CD4-positive, alpha-beta T cell (primary cell): ENCODE measurements around the gene CUL9. TPM values are rescaled to one million over a fixed set of nuclear protein-coding genes. Genes with fewer than 3 reads are reported as not detected.
A peak's percentile ranks its signal among the peaks of the same experiment; 100 is the strongest.

Source experiments
- ATAC-seq: fragments of 200-7000 bp; cut with Tn5 transposase; one replicate; pipeline ENCODE4 v1.10.0; 2022; ENCODE audit warnings: mild to moderate bottlenecking; ENCODE audit not compliant: poor library complexity
- CTCF ChIA-PET: fragments of 350-600 bp; sonication (Branson Sonifier 250); formaldehyde crosslinking; loops from one replicate; lab custom pipeline; 2021; ENCODE audit warnings: antibody characterized with exemption, inconsistent platforms; lab: Charles Lee
- POLR2A ChIA-PET: fragments of 350-600 bp; sonication (Branson Sonifier 250); formaldehyde crosslinking; loops from one replicate; lab custom pipeline; 2021; ENCODE audit warnings: antibody characterized with exemption, inconsistent platforms; lab: Charles Lee
- DNase-seq, 14 experiments: peaks; one replicate each; pipeline ENCODE4 v3.0.0-alpha.2; 2013 to 2020; ENCODE audit warnings: mixed read lengths in 2 of 14
- H3K27ac ChIP-seq, 2 donors: one replicate each; pipeline versions ENCODE4 v1.5.1 to v1.7.0; 2013; ENCODE audit warnings: low read length in 2 of 2, low read depth in 1 of 2, mild to moderate bottlenecking in 1 of 2
- H3K27me3 ChIP-seq, 2 experiments: 1 replicate in 1 of 2; 2 replicates in 1 of 2; pipeline versions ENCODE4 v1.6.1 to v1.7.0; 2013; ENCODE audit warnings: low read length in 2 of 2, control low read depth in 1 of 2, mild to moderate bottlenecking in 1 of 2, moderate library complexity in 1 of 2; ENCODE audit not compliant: insufficient read depth in 2 of 2, control insufficient read depth in 1 of 2
- H3K36me3 ChIP-seq: one replicate; pipeline ENCODE4 v1.6.1; 2013; ENCODE audit warnings: low read length, control low read depth; ENCODE audit not compliant: insufficient read depth
- H3K4me1 ChIP-seq: one replicate; pipeline ENCODE4 v1.6.1; 2013; ENCODE audit warnings: low read length, control low read depth; ENCODE audit not compliant: insufficient read depth
- H3K4me3 ChIP-seq: one replicate; pipeline ENCODE4 v1.5.1; 2013; ENCODE audit warnings: mild to moderate bottlenecking, low read length, moderate library complexity
- H3K9me3 ChIP-seq, 2 experiments: 1 replicate in 1 of 2; 2 replicates in 1 of 2; pipeline versions ENCODE4 v1.6.1 to v1.7.0; 2013; ENCODE audit warnings: low read length in 2 of 2, mild to moderate bottlenecking in 2 of 2, control low read depth in 1 of 2, moderate library complexity in 1 of 2; ENCODE audit not compliant: control insufficient read depth in 1 of 2, insufficient read depth in 1 of 2
- H3K27ac Mint-ChIP-seq: one replicate; pipeline ENCODE4 v1.8.0; 2020; ENCODE audit warnings: mixed read lengths
- H3K27me3 Mint-ChIP-seq: one replicate; pipeline ENCODE4 v1.8.0; 2021; ENCODE audit warnings: mixed read lengths
- H3K36me3 Mint-ChIP-seq: one replicate; pipeline ENCODE4 v1.8.0; 2021; ENCODE audit warnings: low read depth, mixed read lengths
- H3K4me1 Mint-ChIP-seq: one replicate; pipeline ENCODE4 v1.8.0; 2021; ENCODE audit warnings: low read depth, mixed read lengths
- H3K4me3 Mint-ChIP-seq: one replicate; pipeline ENCODE4 v1.8.0; 2020; ENCODE audit warnings: mild to moderate bottlenecking, mixed read lengths
- H3K9me3 Mint-ChIP-seq: one replicate; pipeline ENCODE4 v1.8.0; 2020; ENCODE audit warnings: mixed read lengths
- intact Hi-C, 2 experiments: fragments of 100-400 bp; cut with DNase I in 1 of 2; cut with micrococcal nuclease in 1 of 2; formaldehyde crosslinking; loops; one replicate each; pipeline versions ENCODE4 v1.15.1 to v1.9.0; 2023 to 2025; cut with DNase I, micrococcal nuclease
- total RNA-seq, 174 experiments: library from RNA in 2 of 174; stranded (reverse) in 2 of 174; gene quantifications; one replicate each; pipeline ENCODE4 v1.2.3 and lab custom pipeline; 2021 to 2026
- TF ChIP-seq, protein P1 (sequence below): fragments of 200-600 bp; IDR thresholded peaks from one replicate; pipeline ENCODE4 v1.8.0; 2022; ENCODE audit warnings: antibody characterized with exemption, mild to moderate bottlenecking

The CUL9 gene
- total RNA-seq, 2 experiments from 2014 or later, result 75.5 to 79.2 TPM

DNA sequence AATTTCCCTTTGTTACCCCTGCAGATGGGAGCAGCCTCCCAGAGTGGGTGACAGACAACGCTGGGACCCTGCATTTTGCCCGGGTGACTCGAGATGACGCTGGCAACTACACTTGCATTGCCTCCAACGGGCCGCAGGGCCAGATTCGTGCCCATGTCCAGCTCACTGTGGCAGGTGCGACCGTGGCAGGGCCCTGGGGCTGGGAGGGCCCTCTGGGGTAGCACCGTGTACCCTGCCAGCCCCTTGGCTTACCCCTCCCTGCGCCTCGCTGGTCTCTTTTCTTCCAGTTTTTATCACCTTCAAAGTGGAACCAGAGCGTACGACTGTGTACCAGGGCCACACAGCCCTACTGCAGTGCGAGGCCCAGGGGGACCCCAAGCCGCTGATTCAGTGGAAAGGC, 40.4 kb upstream of the CUL9 start:
- no peak for ATAC-seq
- DNase-seq, result no peak
- intact Hi-C loops, result loop anchor here (2.0 to 5.0 kb wide), 4 partner anchors 73 to 484 kb away; no protein-coding TSS in a partner anchor
- Histone ChIP-seq H3K4me1 (peaks cover 19% of the 10 kb centered on the region), H3K27ac (no peak overlapping the region), H3K27me3 (no peaks in the 10 kb centered on the region), H3K4me3 (no peak overlapping the region), H3K36me3 (no peaks in the 10 kb centered on the region), H3K9me3 (no peaks in the 10 kb centered on the region)
- no peaks in the 10 kb centered on the region for H3K36me3 Mint-ChIP-seq
- TF ChIP-seq, protein P1, sequence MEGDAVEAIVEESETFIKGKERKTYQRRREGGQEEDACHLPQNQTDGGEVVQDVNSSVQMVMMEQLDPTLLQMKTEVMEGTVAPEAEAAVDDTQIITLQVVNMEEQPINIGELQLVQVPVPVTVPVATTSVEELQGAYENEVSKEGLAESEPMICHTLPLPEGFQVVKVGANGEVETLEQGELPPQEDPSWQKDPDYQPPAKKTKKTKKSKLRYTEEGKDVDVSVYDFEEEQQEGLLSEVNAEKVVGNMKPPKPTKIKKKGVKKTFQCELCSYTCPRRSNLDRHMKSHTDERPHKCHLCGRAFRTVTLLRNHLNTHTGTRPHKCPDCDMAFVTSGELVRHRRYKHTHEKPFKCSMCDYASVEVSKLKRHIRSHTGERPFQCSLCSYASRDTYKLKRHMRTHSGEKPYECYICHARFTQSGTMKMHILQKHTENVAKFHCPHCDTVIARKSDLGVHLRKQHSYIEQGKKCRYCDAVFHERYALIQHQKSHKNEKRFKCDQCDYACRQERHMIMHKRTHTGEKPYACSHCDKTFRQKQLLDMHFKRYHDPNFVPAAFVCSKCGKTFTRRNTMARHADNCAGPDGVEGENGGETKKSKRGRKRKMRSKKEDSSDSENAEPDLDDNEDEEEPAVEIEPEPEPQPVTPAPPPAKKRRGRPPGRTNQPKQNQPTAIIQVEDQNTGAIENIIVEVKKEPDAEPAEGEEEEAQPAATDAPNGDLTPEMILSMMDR, result no peak
- no peak overlapping the region for H3K27ac Mint-ChIP-seq
- no peaks in the 10 kb centered on the region for H3K27me3 Mint-ChIP-seq
- ChIA-PET CTCF (no interaction called here), POLR2A (interaction anchor here (1.3 kb wide), 1 partner anchor 127 kb away, joined by 3 read pairs; the partner anchor contains the start of gene KLHDC3)
- H3K9me3 Mint-ChIP-seq, result no peaks in the 10 kb centered on the region
- no peak overlapping the region for H3K4me3 Mint-ChIP-seq
- peaks cover 10% of the 10 kb centered on the region for H3K4me1 Mint-ChIP-seq

DNA sequence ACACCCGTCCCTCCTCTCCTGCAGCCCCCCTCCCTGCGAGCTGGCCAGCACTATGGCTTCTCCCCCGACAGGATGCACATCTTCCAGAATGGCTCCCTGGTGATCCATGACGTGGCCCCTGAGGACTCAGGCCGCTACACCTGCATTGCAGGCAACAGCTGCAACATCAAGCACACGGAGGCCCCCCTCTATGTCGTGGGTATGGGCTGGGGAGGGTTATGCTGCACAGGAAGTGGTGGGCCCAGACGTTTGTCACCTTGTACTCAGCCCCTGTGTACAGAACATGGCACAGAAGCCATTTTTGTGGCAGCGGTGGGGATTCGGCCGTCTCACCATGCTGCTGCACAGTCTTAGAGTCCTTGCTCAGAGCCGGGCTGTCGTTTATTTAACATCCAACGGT, 39.9 kb upstream of the CUL9 start:
- no peak for ATAC-seq
- CTCF ChIA-PET, result no interaction called here

DNA sequence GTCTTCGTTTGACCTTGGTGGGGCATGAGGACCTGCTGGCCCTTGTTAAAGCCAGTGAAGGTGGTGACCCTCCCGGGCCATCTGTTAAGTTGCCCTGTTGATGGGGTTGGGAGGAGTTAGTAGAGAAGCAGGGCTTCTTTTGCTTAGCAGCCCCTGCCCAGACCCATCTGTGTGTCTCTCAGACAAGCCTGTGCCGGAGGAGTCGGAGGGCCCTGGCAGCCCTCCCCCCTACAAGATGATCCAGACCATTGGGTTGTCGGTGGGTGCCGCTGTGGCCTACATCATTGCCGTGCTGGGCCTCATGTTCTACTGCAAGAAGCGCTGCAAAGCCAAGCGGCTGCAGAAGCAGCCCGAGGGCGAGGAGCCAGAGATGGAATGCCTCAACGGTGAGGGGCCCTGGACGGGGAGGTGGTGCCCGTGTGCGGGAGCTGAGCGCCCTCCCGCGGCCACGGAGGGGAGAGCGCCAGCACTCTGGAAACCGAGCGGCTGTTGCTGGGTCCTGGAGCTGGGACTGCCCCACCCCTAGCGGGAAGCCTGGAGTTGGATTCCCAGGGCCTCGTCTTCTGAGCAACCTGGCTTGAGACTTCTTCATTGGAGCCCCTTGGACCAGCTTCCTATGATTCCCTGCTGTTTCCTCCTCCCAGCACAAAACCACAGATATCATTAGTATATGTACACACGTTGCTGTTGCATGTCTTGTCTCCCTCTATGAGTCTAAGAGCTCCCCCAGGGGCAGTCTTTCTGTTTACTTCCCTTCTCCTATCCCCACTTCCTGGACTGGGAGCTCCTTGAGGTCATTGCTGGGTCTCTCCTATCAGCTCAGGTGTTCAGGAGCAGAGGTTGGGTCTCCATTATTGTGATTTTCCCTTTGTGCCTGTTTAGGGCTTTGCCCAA, 38.5 kb upstream of the CUL9 start:
- TF ChIP-seq, protein P1, result peak; percentile 88
- Histone ChIP-seq H3K9me3 (no peaks in the 10 kb centered on the region), H3K27me3 (peaks cover 0 to 2% of the 10 kb centered on the region in 2 experiments), H3K27ac (no peak overlapping the region), H3K4me1 (peaks cover 19% of the 10 kb centered on the region), H3K4me3 (no peak overlapping the region), H3K36me3 (no peaks in the 10 kb centered on the region)
- ATAC-seq, result peak; percentile 99
- Mint-ChIP-seq H3K9me3 (no peaks in the 10 kb centered on the region), H3K27me3 (no peaks in the 10 kb centered on the region), H3K27ac (no peak overlapping the region), H3K4me3 (no peak overlapping the region), H3K36me3 (no peaks in the 10 kb centered on the region), H3K4me1 (peaks cover 10% of the 10 kb centered on the region)
- intact Hi-C loops, result loop anchor here (1.0 to 5.0 kb wide), 7 partner anchors 73 to 486 kb away; no protein-coding TSS in a partner anchor
- CTCF ChIA-PET, result interaction anchor here (0.7 to 1.3 kb wide), 15 partner anchors 9 to 264 kb away, joined by 3 to 6 read pairs (median 3); partner anchors contain the start of genes CNPY3, CUL7 and RPL7L1
- peak; percentile 50 to 88 (median 70) for DNase-seq
- POLR2A ChIA-PET, result interaction anchor here (0.5 to 1.6 kb wide), 9 partner anchors 28 to 966 kb away, joined by 3 to 7 read pairs (median 4); partner anchors contain the start of genes CNPY3, KLHDC3, PPP2R5D and RRP36

More for the DNA sequence above, 39.9 kb upstream of the CUL9 start:
- Mint-ChIP-seq H3K36me3 (no peaks in the 10 kb centered on the region), H3K4me1 (peaks cover 10% of the 10 kb centered on the region), H3K9me3 (no peaks in the 10 kb centered on the region), H3K27ac (peak overlapping the region; percentile 51), H3K27me3 (no peaks in the 10 kb centered on the region), H3K4me3 (no peak overlapping the region)
- Histone ChIP-seq H3K27ac (no peak overlapping the region), H3K9me3 (no peaks in the 10 kb centered on the region), H3K36me3 (no peaks in the 10 kb centered on the region), H3K4me3 (no peak overlapping the region), H3K4me1 (peaks cover 19% of the 10 kb centered on the region), H3K27me3 (peaks cover 0 to 2% of the 10 kb centered on the region in 2 experiments)
- POLR2A ChIA-PET, result interaction anchor here (1.3 kb wide), 1 partner anchor 128 kb away, joined by 3 read pairs; the partner anchor contains the start of gene KLHDC3
- intact Hi-C loops, result loop anchor here (2.0 to 5.0 kb wide), 4 partner anchors 73 to 485 kb away; no protein-coding TSS in a partner anchor
- DNase-seq, result peak in 5 of 14 experiments; percentile 10 to 55 (median 41)
- TF ChIP-seq, protein P1, result no peak
